Left lobe of liver (tissue), 2 donors: Measurements from ENCODE around the gene ADAP1. TPM values are rescaled to one million over a fixed set of nuclear protein-coding genes. Genes with fewer than 3 reads are reported as not detected.

Experiments used
- ATAC-seq: fragments of 200-7000 bp; cut with Tn5 transposase; one replicate; pipeline ENCODE4 v1.9.1; 2020; ENCODE audit warnings: mild to moderate bottlenecking, moderate library complexity
- DNase-seq: peaks from one replicate; pipeline ENCODE4 v3.0.0-alpha.2; 2020; ENCODE audit warnings: low spot score
- total RNA-seq: library from RNA; stranded (reverse); gene quantifications from one replicate; pipeline ENCODE4 v1.2.1, GENCODE V29; 2021
- donor health status: DM: no; HTN: no; CAD: no; lungs with moderate emphysema.
- donor health status: DM: no; HTN: yes; CAD: no.

ADAP1 gene
- total RNA-seq, 1 donor from 2014 or later = 2.8 TPM

DNA sequence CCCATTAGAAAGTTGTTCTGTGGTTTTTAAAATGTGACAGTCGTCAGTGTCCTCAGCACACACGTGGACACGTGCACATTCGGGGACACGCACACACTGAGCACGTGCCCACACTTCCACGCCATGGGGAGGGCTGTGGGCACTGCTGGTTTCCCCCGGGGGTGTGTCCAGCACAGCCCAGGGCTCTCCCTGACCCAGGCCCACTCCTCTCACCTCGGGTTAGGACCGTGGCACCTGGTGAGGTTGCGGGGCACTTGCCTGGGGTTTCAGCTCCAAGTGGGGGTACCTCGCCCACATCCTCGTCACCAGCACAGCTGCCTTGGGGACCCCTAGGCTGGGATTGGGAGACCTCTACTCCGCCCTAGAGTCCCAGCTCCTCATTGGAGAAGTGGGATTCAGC is 57.4 kb downstream of the ADAP1 start:
- DNase-seq = no peak
- ATAC-seq = no peak

DNA sequence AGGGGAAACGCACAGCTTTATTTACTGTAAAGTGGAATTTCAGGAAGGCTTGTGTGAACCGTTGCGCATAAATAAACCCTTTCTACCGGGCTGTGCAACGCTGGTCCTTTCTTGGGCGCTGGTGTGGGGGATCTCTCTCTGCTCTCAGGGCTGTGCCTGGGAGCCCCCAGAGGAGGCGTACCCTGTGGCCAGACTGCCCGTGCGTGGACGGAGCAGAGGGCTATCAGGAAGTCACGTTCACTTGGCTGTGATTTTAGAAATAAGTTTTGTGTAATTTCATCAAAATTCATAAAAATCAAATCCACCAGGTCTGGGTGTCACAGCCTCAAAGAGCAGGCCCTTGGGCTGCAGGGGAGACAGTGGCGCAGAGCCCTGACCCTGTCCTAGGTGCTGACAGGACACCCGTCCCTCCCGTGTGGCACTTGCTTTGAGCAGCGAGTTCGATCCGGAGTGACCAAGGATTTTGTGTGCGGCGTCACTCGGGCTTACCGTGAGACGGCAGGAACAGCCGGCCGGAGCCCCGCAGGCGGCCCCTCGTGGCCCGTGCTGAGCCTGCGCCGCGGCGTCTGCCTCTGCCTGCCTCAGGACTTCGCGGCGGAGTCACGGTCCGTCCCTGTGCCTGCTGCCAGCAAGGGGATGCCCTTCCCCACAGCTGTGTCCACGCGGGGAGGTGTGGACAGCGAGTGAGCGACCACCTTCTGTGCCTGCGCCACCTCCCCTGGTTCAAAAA is 58.0 kb downstream of the ADAP1 start:
- no peak for ATAC-seq
- DNase-seq = no peak

DNA sequence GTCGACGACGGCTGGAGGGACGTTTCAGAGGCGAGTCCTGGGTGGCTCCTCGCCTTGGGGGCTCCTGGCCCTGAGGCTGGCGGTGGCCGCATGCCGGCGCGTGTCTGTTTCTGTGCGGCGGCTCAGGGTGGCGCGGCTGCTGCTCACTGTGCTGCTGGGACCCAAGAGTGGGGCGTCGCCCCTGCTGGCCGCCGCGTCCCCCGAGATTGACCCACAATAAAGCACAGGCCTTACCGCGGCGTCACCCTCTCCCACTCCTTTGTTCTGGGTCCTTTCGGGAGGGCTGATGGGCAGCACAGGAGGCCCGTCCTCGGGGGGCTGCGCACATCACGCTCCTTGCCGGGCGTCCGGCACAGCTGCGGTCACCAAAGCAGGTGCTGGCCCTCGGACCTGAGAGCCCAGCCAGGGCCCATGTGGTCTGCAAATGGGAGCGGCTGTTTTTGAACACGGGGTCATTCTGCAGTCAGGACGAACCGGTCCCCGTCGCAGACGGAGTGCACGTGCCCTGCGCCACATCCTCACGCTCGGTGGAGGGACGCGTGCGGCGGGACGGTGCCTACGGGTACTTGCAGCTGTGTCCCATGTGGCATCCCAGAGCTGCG is 58.9 kb downstream of the ADAP1 start:
- DNase-seq (no peak), ATAC-seq (no peak)

DNA sequence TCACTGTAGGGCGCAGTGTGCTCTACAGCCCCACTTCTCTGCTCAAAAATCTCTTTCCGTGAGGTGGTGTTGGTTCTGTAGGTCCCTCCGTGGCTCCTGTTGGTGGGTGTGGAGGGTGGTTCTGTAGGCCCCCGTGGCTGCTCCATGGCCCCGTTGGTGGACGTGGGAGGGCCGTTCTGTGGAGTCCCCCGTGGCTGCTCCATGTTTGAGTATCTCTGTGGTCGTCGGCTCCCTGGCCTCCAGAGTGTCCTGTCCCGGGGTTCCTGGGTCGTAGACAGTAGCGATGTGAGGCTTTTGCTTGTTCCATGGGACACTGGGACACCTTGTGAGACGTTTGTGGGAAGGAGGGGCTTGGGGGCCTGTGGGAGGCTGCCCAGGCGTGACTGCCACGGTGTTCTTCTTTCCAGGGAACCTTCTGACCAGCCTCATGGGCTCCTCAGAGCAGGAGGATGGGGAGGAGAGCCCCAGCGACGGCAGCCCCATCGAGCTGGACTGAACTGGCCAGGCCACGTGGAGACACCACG is 59.5 kb downstream of the ADAP1 start:
- DNase-seq = no peak

DNA sequence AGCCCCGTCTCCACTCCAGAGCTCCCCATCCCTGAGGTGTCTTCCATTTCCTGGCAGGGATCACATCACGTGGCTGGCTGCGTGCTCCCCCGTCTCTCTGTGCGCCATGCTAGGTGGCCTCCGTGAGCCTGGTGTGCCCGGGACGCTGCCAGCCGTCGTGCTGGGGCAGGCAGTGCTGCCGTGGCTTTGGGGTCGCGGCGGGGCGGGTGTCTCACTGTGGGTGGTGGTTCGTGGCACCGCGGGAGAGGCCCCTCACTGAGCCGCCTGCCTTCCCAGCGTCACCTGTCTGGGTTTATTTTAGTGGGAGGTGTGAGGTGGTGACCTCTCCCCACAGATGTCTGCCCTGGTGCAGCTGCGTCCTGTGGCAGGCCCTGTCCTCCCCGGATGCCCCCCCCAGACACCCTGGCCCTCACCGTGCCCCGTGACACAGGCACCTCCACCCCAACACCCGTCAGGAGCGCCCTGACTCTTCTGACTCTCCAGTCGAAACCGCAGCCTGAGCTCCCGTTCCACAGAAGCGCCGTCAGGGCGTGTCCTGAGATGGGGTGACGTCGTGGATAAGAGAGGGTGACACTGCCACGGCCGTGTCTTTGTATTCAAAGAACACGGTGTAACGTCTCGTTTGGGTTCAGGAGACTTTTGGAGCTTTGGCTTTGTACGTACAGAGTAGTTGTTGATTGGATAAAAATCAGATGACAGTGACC is 60.2 kb downstream of the ADAP1 start:
- ATAC-seq (no peak), DNase-seq (no peak)

More for the DNA sequence above, 59.5 kb downstream of the ADAP1 start:
- ATAC-seq = no peak

DNA sequence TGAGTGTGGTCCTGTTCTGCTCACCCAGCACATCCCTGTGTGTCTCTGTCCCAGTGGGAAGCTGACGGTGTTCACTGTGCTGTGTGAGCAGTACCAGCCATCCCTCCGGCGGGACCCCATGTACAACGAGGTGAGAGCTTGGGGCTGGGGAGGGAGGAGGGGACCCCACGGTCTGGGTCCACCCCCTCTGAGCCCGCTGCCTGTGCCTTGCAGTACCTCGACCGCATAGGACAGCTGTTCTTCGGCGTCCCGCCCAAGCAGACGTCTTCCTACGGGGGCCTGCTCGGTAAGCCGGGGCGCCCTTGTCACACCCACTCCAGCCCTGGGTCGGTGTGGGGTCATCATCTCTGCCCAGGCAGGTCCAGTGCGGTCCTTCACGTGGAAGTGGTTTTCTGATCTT is 60.8 kb downstream of the ADAP1 start:
- ATAC-seq (no peak), DNase-seq (no peak)

DNA sequence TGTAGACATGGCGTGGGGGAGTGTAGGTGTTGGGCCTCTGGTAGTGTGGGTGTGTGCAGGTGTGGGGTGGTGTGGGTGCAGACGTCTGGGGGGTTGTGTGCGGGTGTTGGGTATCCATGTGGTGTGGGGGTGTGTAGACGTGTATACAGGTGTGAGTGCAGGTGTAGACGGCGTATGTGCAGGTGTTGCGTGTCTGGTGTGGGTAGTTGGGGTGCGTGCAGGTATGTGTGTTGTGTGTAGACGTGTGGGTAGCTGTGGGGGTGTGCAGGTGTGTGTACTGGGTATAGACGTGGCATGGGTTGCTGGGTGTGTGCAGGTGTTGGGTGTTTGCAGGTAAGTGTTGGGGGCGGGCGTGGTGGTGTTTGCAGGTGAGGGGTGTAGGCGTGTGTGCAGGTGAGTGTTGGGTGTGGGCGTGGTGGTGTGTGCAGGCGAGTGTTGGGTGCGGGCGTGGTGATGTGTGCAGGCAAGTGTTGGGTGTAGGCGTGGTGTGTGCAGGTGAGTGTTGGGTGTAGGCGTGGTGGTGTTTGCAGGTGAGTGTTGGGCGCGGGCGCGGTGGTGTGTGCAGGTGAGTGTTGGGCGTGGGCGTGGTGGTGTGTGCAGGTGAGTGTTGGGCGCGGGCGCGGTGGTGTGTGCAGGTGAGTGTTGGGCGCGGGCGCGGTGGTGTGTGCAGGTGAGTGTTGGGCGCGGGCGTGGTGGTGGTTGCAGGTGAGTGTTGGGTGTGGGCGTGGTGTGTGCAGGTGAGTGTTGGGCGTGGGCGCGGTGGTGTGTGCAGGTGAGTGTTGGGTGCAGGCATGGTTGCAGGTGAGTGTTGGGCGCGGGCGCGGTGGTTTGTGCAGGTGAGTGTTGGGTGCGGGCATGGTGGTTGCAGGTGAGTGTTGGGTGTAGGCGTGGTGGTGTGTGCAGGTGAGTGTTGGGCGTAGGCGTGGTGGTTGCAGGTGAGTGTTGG is 61.6 kb downstream of the ADAP1 start:
- DNase-seq = no peak
- no peak for ATAC-seq

DNA sequence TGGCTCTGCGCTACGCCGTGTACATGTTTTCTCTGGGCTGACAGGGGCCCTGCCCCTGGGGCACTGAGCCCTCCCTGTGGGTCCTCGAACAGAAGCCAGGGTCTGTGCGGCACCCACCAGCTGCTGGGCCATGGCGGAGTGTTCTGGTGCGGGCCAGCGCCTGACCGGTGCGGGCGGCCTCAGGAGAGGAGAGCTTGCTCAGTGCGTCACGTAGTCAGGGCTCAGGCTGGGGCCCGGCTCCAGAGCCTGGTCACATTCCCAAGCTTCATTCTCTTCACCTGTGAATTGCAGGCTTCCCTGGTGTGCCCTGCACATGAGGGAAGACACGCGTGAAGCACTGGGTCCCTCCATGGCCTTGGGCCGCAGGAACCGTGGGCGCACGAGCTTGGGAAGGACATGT is 62.7 kb downstream of the ADAP1 start:
- no peak for ATAC-seq
- DNase-seq = no peak

DNA sequence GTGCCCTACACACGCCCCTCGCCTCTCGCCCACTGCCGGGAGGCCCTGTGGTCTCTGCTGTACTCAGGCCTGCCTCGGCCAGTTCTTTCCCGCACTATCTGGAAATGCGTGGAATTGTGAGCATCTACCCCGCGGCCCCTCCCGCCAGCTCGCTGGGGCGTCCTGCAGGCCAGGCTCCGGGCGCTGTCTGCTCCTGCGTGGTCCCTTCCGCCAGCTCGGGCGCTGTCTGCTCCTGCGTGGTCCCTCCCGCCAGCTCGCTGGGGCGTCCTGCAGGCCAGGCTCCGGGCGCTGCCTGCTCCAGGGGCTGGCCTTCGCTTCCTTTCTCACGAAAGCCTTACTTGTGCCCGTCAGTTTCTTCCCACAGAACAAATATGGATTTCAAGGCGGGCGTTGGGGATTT is 63.2 kb downstream of the ADAP1 start:
- DNase-seq (no peak), ATAC-seq (no peak)

DNA sequence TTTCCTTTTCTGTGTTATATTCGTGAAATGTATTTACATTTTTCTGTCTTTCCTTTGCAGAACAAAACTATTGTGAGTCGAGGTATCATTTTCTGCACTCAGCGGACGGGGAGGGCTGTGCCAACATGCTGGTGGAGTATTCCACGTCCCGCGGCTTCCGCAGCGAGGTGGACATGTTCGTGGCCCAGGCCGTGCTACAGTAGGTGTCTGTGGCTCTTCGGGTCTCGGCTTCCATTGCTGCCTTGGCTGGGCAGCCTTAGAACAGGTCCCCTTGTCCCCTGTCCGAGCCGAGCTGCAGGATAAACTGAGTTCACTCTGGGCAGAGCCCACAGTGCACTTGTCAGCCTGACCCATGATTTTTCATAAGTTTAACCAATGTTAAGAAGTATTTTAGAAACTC is 63.6 kb downstream of the ADAP1 start:
- DNase-seq = no peak
- ATAC-seq = no peak

DNA sequence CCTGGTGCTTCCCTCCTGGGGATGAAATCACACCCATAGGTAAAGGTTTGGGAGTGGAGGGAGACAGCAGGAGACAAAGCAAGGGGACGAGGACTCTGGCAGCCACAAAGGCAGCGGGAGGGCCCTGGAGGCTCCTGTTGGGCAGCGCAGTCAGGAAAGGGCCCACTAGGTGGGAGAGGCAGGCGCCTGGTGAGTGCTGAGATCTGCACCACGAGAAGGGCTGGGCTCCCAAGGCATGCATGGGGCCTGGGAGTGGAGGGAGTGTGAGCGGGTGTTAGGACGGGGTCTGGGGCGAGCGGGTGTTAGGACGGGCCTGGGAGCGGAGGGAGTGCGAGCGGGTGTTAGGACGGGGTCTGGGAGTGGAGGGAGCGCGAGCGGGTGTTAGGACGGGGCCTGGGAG is 65.1 kb downstream of the ADAP1 start:
- no peak for DNase-seq
- ATAC-seq = no peak

DNA sequence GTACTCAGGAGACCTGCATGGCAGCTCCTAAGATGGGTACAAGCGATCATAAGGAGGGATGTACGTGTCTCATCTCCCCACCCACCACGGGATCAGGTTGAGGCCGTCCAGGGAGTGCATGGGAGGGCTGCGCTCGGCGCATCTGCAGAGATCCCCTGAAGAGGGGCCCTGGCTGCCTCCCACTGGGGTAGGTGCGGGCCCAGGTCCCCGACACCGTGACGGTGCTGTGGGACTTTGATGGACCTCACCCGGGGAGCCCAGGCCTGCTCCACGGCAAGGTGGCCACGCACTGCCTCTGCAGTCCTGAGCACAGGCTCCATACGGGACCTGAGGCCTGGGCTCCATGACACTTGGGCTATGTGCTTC is 65.5 kb downstream of the ADAP1 start:
- no peak for DNase-seq

DNA sequence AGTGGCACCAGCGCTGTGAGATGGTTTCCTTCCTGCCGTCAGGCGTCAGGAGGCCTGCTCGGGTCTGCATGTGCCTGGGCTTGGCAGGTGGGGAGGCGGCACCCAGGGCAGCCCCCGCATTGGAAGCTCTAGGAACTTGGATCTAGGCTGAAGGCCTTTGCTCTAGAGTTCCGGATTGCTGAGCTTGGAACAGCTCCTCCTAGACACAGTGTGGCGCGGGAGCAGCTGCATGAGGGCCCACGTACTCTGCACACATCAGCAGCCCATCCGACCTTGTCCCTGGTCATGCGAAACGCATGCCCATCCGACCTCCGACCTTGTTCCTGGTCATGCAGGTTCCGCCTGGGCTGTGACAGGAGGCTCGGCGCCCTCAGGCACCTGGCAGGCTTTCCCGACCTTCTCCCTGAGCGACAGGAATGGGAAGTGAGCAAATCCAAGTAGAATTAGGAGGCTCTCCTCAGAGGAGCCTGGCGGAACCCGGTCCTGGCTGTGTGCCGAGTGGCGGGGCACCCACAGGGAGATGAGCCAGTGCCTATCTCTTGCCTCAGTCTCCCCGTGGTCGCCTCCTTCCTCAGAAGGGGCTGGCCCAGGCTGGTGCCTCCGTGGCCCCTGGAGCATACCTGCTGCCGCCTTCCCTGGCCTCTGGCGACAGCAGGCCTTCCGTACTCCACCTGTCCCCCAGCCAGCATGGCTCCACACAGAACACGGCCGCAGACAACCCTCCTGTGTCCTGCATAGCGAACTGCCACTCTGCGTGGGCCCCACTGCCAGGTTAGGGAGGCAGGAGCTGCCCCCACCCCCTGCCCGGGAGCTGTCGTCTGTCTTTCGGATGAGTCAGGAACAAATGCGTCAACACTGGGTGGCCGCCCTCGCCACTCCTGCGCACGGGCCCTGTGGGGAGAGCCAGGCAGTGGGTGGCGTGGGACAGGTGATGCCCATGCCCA is 66.1 kb downstream of the ADAP1 start:
- ATAC-seq (peak; percentile 67), DNase-seq (peak; percentile 95)

More for the DNA sequence above, 65.5 kb downstream of the ADAP1 start:
- no peak for ATAC-seq

DNA sequence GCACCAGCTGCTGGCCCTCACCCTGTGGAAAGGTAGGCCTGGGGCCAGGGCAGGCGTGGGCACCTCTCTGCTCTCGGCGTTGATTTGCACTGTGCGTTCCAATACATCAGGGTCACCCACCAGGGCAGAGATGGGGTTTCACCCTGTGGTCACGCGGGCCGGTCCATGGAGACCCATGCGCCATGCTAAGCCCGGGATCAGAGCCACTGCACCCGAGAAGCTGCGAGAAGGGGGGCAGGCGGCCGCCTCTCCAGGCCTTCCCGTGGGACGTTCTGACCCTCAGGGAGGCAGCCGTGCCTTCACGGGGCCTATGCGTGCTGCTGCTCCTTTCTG is 67.0 kb downstream of the ADAP1 start:
- DNase-seq (no peak), ATAC-seq (no peak)

DNA sequence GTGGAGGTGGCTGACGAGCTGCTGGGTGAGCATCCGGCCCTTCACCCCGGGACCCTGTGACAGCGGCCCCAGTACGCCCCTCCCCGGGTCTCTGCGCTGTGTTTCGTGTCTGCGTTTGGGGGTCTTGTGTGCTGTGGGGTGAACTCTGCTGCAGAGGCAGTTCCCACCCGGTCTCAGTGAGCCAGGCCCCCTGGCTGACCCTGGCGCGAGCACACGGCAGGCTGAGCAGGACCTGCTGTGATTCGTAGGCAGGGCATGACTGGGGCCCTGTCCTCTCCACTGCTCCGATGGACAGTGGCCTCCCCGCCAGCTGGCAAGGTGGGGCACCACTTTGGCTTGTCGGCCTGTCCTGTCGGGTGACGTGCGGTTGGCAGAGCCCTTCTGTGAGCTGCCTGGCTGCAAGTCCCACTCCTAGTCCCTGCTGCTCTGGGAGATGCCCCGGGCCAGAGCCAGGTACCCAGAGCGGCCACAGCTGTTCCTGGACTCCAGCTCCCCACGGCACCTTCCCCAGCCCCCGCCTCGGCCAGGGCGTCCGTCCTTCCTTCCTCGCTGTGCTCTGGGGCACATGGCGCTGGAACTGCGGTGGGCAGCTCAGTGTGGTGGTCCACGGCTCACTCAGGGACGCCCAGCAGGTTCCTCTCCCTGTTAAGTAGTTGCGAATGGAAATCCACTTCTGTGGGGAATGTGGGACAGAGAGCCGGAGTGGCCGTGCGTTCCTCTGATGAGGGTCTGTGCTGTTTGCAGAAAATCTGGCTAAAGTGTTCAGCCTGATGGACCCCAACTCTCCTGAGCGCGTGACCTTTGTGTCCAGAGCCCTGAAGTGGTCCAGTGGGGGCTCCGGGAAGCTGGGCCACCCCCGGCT is 67.6 kb downstream of the ADAP1 start:
- ATAC-seq (peak; percentile 67), DNase-seq (peak; percentile 93)

DNA sequence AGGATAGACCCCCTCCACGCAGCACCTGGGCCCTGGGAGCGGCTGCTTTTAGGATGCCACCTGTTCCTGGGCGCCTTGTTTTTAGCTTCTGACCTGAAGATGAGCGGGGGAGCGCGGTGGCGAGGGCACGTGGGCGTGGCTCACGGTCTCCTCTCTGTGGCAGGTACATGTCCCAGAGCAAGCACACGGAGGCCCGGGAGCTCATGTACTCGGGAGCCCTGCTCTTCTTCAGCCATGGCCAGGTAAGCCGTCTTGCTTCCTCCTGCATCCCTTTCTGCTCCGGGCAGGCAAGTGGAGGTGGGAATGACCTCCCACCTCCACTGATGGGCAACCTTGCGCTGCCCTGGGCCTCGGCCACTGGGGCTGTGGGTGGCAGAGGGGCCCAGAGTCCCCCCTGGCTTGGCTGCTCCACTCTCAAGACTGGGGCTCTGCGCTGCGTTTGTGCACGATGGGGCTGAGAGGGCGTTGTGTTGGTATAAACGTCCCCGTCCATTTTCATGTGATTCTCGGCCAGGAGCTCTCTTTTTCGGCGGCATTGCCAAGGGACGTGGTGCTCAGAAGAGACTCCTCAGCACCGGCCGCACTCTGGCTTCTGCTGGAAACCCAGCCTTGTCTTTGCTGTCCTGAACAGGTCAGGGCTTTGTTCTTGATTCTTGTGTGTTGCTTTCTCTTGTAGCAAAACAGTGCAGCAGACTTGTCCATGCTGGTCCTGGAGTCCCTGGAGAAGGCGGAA is 68.4 kb downstream of the ADAP1 start:
- no peak for DNase-seq

DNA sequence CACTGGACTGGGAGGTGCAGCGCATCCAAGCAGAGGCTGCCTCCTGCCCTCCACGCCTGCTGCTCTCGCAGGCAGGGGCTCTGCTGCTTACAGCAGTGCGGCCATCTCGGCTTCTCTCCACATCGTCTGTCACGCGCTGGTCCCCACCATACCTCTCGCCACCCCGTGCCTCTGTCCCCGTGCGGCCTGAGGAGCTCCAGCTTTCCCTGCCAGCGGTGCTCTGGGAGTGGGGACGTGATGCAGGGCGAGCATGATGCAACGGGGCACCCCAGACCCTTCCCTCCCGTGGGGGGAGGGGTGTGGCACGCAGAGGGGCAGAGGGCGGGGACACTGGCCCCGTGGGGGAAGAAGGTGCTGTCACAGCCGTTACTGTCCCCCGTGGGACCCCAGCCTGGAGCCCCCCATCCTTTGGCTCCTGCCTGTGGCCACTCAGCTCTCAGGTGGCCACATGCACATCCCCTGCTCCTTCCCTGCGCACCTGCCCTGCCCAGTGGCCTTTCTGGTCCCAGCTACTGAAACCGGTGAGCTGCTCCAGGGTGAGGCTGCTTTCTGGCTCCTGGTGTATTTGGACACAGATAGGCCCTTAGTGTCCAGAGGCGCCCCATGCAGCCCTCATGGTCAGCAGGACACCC is 69.1 kb downstream of the ADAP1 start:
- ATAC-seq (no peak), DNase-seq (no peak)

More for the DNA sequence above, 68.4 kb downstream of the ADAP1 start:
- no peak for ATAC-seq
